HCT116 (cell line): ENCODE measurements around the gene DKK2. TPM values are rescaled to one million over a fixed set of nuclear protein-coding genes. Genes with fewer than 3 reads are reported as not detected.
"Not testable (repeated sequence)": the region's sequence is repeated elsewhere in the genome, so short reads cannot be mapped to it uniquely, and the experiment has no call there.

ENCODE experiments used
- ATAC-seq: fragments of 200-7000 bp; cut with Tn5 transposase; 2 replicates; pipeline ENCODE4 v1.9.1; 2020; ENCODE audit warnings: mild to moderate bottlenecking, moderate library complexity
- BruUV-seq: library from RNA; stranded (reverse); fragments of 400-500 nt; replicated peaks from 2 replicates; lab custom pipeline; 2021; lab: Mats Ljungman, UMichigan
- CTCF ChIA-PET: fragments of 300-600 bp; sonication (Branson Sonifier 250); formaldehyde crosslinking; loops from one replicate; lab custom pipeline; 2021; ENCODE audit warnings: antibody characterized with exemption; lab: Charles Lee
- POLR2A ChIA-PET: fragments of 300-600, 350-600 bp; sonication (Branson Sonifier 250); formaldehyde crosslinking; loops from one replicate; lab custom pipeline; 2021; ENCODE audit warnings: antibody characterized with exemption; lab: Charles Lee
- RAD21 ChIA-PET, 2 experiments: fragments of 300-600 bp; sonication (Branson Sonifier 250); formaldehyde crosslinking; loops; one replicate each; lab custom pipeline; 2023; ENCODE audit warnings: low total read pairs in 2 of 2; ENCODE audit not compliant: uncharacterized antibody in 2 of 2, unreplicated experiment in 2 of 2, low non-redundant PET in 1 of 2; lab: Charles Lee
- DNase-seq: peaks from one replicate; pipeline ENCODE4 v3.0.0-alpha.2; 2010; ENCODE audit warnings: low read depth, low spot score
- H2AFZ ChIP-seq: fragments of 200-600 bp; shearing (Covaris generic), sonication (generic); 2 replicates; pipeline ENCODE4 v1.6.1; 2017; ENCODE audit warnings: low read depth, mixed run types, mixed read lengths, antibody characterized with exemption, low read length; ENCODE audit not compliant: poor library complexity, severe bottlenecking
- H3K27ac ChIP-seq: 2 replicates; pipeline ENCODE4 v1.5.1; 2012; ENCODE audit warnings: low read depth, low read length
- H3K27me3 ChIP-seq: fragments of 200-600 bp; sonication (generic); 2 replicates; pipeline ENCODE4 v1.6.1; 2016; ENCODE audit warnings: mixed run types, low read length, mixed read lengths; ENCODE audit not compliant: insufficient read depth
- H3K36me3 ChIP-seq, 2 experiments: fragments of 200-500 bp in 1 of 2; fragments of 200-600 bp in 1 of 2; sonication (Bioruptor generic) in 1 of 2; sonication (generic) in 1 of 2; 2 replicates each; pipeline versions ENCODE4 v1.5.1 to v1.6.1; 2014 to 2016; ENCODE audit warnings: low read length in 2 of 2, inconsistent platforms in 1 of 2, mixed read lengths in 1 of 2, mixed run types in 1 of 2; ENCODE audit not compliant: insufficient read depth in 2 of 2, control insufficient read depth in 1 of 2
- H3K4me1 ChIP-seq, 2 experiments: fragments of 200-600 bp in 1 of 2; sonication (generic) in 1 of 2; 2 replicates each; pipeline versions ENCODE4 v1.5.1 to v1.6.1; 2012 to 2017; ENCODE audit warnings: low read length in 2 of 2, inconsistent platforms in 1 of 2, mild to moderate bottlenecking in 1 of 2, mixed read lengths in 1 of 2, mixed run types in 1 of 2, moderate library complexity in 1 of 2; ENCODE audit not compliant: insufficient read depth in 2 of 2, control insufficient read depth in 1 of 2
- H3K4me2 ChIP-seq: fragments of 200-600 bp; sonication (generic); 2 replicates; pipeline ENCODE4 v1.6.1; 2017; ENCODE audit warnings: mixed run types, low read length, mixed read lengths
- H3K4me3 ChIP-seq, 2 experiments: fragments of 200-600 bp in 1 of 2; sonication (generic) in 1 of 2; replicated peaks in 1 of 2; 2 replicates each; pipeline ENCODE4 v1.5.1; 2011 to 2016; ENCODE audit warnings: low read length in 2 of 2, control low read depth in 1 of 2, low read depth in 1 of 2, mild to moderate bottlenecking in 1 of 2, mixed read lengths in 1 of 2, mixed run types in 1 of 2
- H3K79me2 ChIP-seq: fragments of 200-600 bp; sonication (generic); 2 replicates; pipeline ENCODE4 v1.6.1; 2017; ENCODE audit warnings: mild to moderate bottlenecking, mixed run types, low read length, moderate library complexity, mixed read lengths; ENCODE audit not compliant: insufficient read depth
- H3K9ac ChIP-seq: fragments of 200-600 bp; sonication (generic); 2 replicates; pipeline ENCODE4 v1.6.1; 2016; ENCODE audit warnings: low read length, mixed read lengths
- H3K9me2 ChIP-seq: fragments of 200-600 bp; sonication (generic), shearing (Covaris generic); 2 replicates; pipeline ENCODE4 v1.6.1; 2017; ENCODE audit warnings: mixed run types, mild to moderate bottlenecking, moderate library complexity; ENCODE audit not compliant: insufficient read depth
- H3K9me3 ChIP-seq, 2 experiments: fragments of 200-500 bp in 1 of 2; fragments of 200-600 bp in 1 of 2; sonication (Bioruptor generic) in 1 of 2; sonication (generic) in 1 of 2; 2 replicates each; pipeline ENCODE4 v1.6.1; 2014 to 2017; ENCODE audit warnings: low read length in 2 of 2, mixed read lengths in 2 of 2, inconsistent platforms in 1 of 2, low read depth in 1 of 2, mild to moderate bottlenecking in 1 of 2, mixed run types in 1 of 2, moderate library complexity in 1 of 2; ENCODE audit not compliant: control insufficient read depth in 1 of 2, insufficient read depth in 1 of 2
- H4K20me1 ChIP-seq: fragments of 200-600 bp; sonication (generic), shearing (Covaris generic); 2 replicates; pipeline ENCODE4 v1.6.1; 2017; ENCODE audit warnings: mixed run types, mild to moderate bottlenecking, moderate library complexity; ENCODE audit not compliant: insufficient read depth
- CEBPB ChIP-seq: IDR thresholded peaks from 2 replicates; pipeline ENCODE4 v1.6.1; 2012; ENCODE audit warnings: low read depth
- EGR1 ChIP-seq: IDR thresholded peaks from 2 replicates; pipeline ENCODE4 v1.6.1; 2012; ENCODE audit warnings: low read depth
- POLR2AphosphoS5 ChIP-seq: IDR thresholded peaks from 2 replicates; pipeline ENCODE4 v1.6.1; 2011; ENCODE audit warnings: mild to moderate bottlenecking, low read depth, low read length, moderate library complexity
- RAD21 ChIP-seq: IDR thresholded peaks from 2 replicates; pipeline ENCODE4 v1.6.1; 2012; ENCODE audit warnings: low read depth, mild to moderate bottlenecking
- SIN3A ChIP-seq: IDR thresholded peaks from 2 replicates; pipeline ENCODE4 v1.6.1; 2012; ENCODE audit warnings: low read depth
- intact Hi-C: fragments of 100-400 bp; cut with micrococcal nuclease; formaldehyde crosslinking; loops from 2 replicates; pipeline ENCODE4 v1.10.0; 2022
- total RNA-seq: library from RNA; stranded (reverse); gene quantifications from one replicate; pipeline ENCODE4 v1.2.1, GENCODE V29; 2021; ENCODE audit not compliant: unreplicated experiment
- TF ChIP-seq, protein P1 (sequence below), 3 experiments: fragments of 200-600 bp in 1 of 3; sonication (generic) in 1 of 3; IDR thresholded peaks in 2 of 3; conservative IDR thresholded peaks in 1 of 3; 2 replicates each; pipeline ENCODE4 v1.5.1; 2012 to 2017; ENCODE audit warnings: low read depth in 2 of 3, low read length in 2 of 3, antibody characterized with exemption in 1 of 3, borderline replicate concordance in 1 of 3, control low read depth in 1 of 3, mild to moderate bottlenecking in 1 of 3, mixed read lengths in 1 of 3, mixed run types in 1 of 3, moderate library complexity in 1 of 3; ENCODE audit not compliant: insufficient read depth in 1 of 3

The DKK2 gene
- total RNA-seq, 1 experiment from 2014 or later, result not detected

DNA sequence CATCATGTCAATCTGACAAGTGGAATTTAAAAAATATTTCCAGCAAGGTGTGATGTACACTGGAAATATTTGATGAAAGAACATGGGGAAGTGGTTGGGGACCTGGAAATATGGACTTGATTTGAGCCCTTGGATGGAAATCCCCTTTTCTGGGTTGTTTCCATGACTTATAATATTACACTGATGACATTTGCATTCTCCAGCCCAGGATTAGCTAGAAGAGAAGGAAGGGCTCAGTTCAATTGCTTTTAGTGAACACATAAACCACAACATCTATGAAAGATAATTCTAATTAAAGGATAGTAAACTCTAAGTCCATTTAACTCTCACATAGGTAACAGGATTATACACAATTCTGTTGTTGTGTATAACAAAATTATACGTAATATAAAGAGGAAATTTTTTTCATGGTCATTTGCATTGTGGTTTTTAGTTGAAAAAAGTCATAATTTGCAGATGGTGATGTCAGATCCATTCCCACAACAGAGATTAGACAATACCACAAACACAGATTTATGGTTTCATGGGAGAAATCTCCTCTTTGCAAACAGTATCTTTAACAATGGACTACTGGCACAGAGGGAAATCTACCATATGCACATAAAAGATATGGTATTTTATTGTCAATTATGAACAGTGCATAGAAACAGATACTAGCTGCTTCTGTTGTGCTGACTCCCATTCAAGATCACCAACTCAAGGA lies 126.5 kb downstream of the DKK2 start:
- H3K4me3 ChIP-seq, result no peak overlapping the region
- no peak overlapping the region for H3K4me2 ChIP-seq
- ChIA-PET RAD21 (no interaction called here), CTCF (no interaction called here), POLR2A (no interaction called here)
- no peaks in the 10 kb centered on the region for H3K9me3 ChIP-seq
- H3K9ac ChIP-seq, result no peak overlapping the region
- TF ChIP-seq SIN3A, result no peak
- TF ChIP-seq POLR2AphosphoS5, result no peak
- TF ChIP-seq RAD21, result no peak
- no peak for TF ChIP-seq EGR1
- TF ChIP-seq, protein P1, sequence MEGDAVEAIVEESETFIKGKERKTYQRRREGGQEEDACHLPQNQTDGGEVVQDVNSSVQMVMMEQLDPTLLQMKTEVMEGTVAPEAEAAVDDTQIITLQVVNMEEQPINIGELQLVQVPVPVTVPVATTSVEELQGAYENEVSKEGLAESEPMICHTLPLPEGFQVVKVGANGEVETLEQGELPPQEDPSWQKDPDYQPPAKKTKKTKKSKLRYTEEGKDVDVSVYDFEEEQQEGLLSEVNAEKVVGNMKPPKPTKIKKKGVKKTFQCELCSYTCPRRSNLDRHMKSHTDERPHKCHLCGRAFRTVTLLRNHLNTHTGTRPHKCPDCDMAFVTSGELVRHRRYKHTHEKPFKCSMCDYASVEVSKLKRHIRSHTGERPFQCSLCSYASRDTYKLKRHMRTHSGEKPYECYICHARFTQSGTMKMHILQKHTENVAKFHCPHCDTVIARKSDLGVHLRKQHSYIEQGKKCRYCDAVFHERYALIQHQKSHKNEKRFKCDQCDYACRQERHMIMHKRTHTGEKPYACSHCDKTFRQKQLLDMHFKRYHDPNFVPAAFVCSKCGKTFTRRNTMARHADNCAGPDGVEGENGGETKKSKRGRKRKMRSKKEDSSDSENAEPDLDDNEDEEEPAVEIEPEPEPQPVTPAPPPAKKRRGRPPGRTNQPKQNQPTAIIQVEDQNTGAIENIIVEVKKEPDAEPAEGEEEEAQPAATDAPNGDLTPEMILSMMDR (IDR thresholded peaks at IDR 0.05 in 2 of 3, conservative IDR thresholded peaks at IDR 0.05 in 1 of 3; ENCODE audit: borderline replicate concordance in 1 of 3, insufficient read depth in 1 of 3, low read depth in 2 of 3, low read length in 2 of 3), result no peak
- TF ChIP-seq CEBPB, result no peak
- H2AFZ ChIP-seq, result no peak overlapping the region
- H3K36me3 ChIP-seq, result no peaks in the 10 kb centered on the region
- no peaks in the 10 kb centered on the region for H3K4me1 ChIP-seq
- no peaks in the 10 kb centered on the region for H3K27me3 ChIP-seq
- no TSS peak for BruUV-seq
- no peaks in the 10 kb centered on the region for H3K79me2 ChIP-seq
- intact Hi-C loops, result no loop called here
- DNase-seq, result no peak
- no peak for ATAC-seq
- no peak overlapping the region for H3K27ac ChIP-seq
- no peaks in the 10 kb centered on the region for H3K9me2 ChIP-seq
- no peaks in the 10 kb centered on the region for H4K20me1 ChIP-seq

DNA sequence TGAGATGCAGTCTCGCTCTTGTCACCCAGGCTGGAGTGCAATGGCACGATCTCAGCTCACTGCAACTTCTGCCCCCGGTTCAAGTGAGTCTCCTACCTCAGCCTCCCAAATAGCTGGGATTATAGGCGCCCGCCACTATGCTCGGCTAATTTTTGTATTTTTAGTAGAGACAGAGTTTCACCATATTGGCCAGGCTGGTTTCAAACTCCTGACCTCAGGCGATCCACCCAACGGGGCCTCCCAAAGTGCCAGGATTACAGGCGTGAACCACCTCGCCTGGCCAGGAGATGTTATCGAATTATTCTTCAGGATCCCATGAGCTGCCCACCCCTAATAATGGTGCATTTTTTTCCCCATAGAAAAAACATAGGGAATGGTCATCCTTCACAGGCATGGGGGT lies 128.1 kb downstream of the DKK2 start:
- H3K79me2 ChIP-seq, H3K9ac ChIP-seq, H2AFZ ChIP-seq, H3K36me3 ChIP-seq, H4K20me1 ChIP-seq, H3K27me3 ChIP-seq, H3K27ac ChIP-seq, intact Hi-C loops, H3K9me2 ChIP-seq, ATAC-seq, DNase-seq, H3K9me3 ChIP-seq, H3K4me1 ChIP-seq, BruUV-seq, H3K4me3 ChIP-seq, H3K4me2 ChIP-seq, RAD21 ChIA-PET, POLR2A ChIA-PET: not testable (repeated sequence)
- CTCF ChIA-PET, result interaction anchor here (1.5 kb wide), 1 partner anchor 10 kb away, joined by 4 read pairs; no protein-coding TSS in a partner anchor
